Natural killer cell treated with Interleukin-12 subunit alpha and Interleukin-12 subunit beta and Interleukin-15 and Interleukin-18, amount 100 ng/mL, for 72 hours (primary cell): ENCODE measurements around the gene DNAJC11. TPM values are rescaled to one million over a fixed set of nuclear protein-coding genes. Genes with fewer than 3 reads are reported as not detected.
A peak's percentile ranks its signal among the peaks of the same experiment; 100 is the strongest.
"Not testable (repeated sequence)": the region's sequence is repeated elsewhere in the genome, so short reads cannot be mapped to it uniquely, and the experiment has no call there.

Source experiments
- ATAC-seq, 2 donors: fragments of 150-1000 bp; cut with Tn5 transposase in 1 of 2; sonication (Bioruptor Pico), chemical (Tn5 transposase) in 1 of 2; 2 replicates each; pipeline ENCODE4 v1.10.0; 2021
- DNase-seq: peaks from one replicate; pipeline ENCODE4 v3.0.0; 2022; ENCODE audit warnings: low spot score
- H3K27ac Mint-ChIP-seq, 2 donors: 1 replicate in 1 of 2; 2 replicates in 1 of 2; pipeline ENCODE4 v1.8.0; 2022; ENCODE audit warnings: mixed read lengths in 2 of 2, mild to moderate bottlenecking in 1 of 2, moderate library complexity in 1 of 2
- H3K27me3 Mint-ChIP-seq, 2 donors: 1 replicate in 1 of 2; 2 replicates in 1 of 2; pipeline ENCODE4 v1.8.0; 2022; ENCODE audit warnings: mixed read lengths in 2 of 2
- H3K36me3 Mint-ChIP-seq: one replicate; pipeline ENCODE4 v1.8.0; 2022; ENCODE audit warnings: mixed read lengths
- H3K4me1 Mint-ChIP-seq, 2 donors: 1 replicate in 1 of 2; 2 replicates in 1 of 2; pipeline ENCODE4 v1.8.0; 2022; ENCODE audit warnings: low read depth in 2 of 2, mixed read lengths in 2 of 2, mild to moderate bottlenecking in 1 of 2
- H3K4me3 Mint-ChIP-seq: one replicate; pipeline ENCODE4 v1.8.0; 2022; ENCODE audit warnings: mixed read lengths
- H3K9me3 Mint-ChIP-seq: 2 replicates; pipeline ENCODE4 v1.8.0; 2022; ENCODE audit warnings: mixed read lengths
- total RNA-seq, 2 donors: library from RNA; stranded (reverse); gene quantifications; one replicate each; pipeline ENCODE4 v1.2.3, GENCODE V29; 2022

DNAJC11 gene
- total RNA-seq, 2 donors from 2014 or later = 60.7 to 96.8 TPM

GRCh38 chr1:6724517-6725141 is 23.0 kb upstream of the DNAJC11 start:
- Mint-ChIP-seq H3K27ac (no peak overlapping the region), H3K27me3 (peaks cover 0 to 10% of the 10 kb centered on the region in 2 donors), H3K4me3 (no peak overlapping the region), H3K36me3 (no peaks in the 10 kb centered on the region), H3K9me3 (no peaks in the 10 kb centered on the region), H3K4me1 (peaks cover 0 to 4% of the 10 kb centered on the region in 2 donors)
- ATAC-seq (no peak), DNase-seq (no peak)

DNA sequence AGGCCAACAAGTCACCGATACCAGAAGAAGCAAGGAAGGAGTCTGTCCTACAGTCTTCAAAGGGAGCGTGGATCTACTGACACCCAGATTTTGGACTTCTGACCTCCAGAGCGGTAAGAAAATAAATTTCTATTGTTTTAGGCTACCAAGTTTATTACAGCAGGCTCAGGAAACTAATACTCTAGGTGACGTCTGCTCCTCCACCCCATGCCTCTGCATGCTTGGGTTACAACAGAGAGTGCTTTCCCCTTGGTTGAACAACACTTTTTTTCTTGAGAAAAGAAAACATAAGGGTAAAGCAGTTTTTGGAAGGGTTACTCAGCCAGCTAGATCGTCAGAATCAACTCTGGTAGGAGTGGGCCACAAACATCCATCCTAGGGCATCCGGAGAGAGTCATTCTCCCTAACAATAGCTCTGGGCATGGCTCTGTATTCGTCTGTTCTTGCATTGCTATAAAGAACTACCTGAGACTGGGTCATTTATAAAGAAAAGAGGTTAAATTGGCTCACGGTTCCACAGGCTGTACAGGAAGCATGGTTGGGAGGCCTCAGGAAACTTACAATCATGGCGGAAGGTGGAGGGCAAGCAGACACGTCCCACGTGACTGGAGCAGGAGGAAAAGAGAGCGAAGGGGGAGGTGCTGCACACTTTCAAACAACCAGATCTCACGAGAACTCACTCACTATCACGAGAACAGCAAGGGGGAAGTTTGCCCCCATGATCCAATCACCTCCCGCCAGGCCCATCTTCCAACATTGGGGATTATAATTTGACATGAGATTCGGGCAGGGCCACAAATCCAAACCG is 22.2 kb upstream of the DNAJC11 start:
- no peak overlapping the region for H3K27ac Mint-ChIP-seq
- H3K36me3 Mint-ChIP-seq = no peaks in the 10 kb centered on the region
- no peaks in the 10 kb centered on the region for H3K9me3 Mint-ChIP-seq
- H3K4me3 Mint-ChIP-seq = no peak overlapping the region
- H3K27me3 Mint-ChIP-seq = peaks cover 0 to 10% of the 10 kb centered on the region in 2 donors
- peaks cover 0 to 4% of the 10 kb centered on the region in 2 donors for H3K4me1 Mint-ChIP-seq
- DNase-seq = no peak
- no peak for ATAC-seq

GRCh38 chr1:6711174-6711573 is 9.6 kb upstream of the DNAJC11 start:
- Mint-ChIP-seq H3K27ac (no peak overlapping the region), H3K36me3 (peaks cover 8% of the 10 kb centered on the region), H3K9me3 (no peaks in the 10 kb centered on the region), H3K4me1 (no peaks in the 10 kb centered on the region), H3K27me3 (peaks cover 22 to 38% of the 10 kb centered on the region in 2 donors), H3K4me3 (no peak overlapping the region)
- no peak for ATAC-seq
- DNase-seq = no peak

GRCh38 chr1:6704746-6705145 is 3.1 kb upstream of the DNAJC11 start:
- H3K4me1 Mint-ChIP-seq = peaks cover 20 to 22% of the 10 kb centered on the region in 2 donors
- ATAC-seq (no peak), DNase-seq (no peak)
- H3K27ac Mint-ChIP-seq = no peak overlapping the region
- H3K36me3 Mint-ChIP-seq = no peaks in the 10 kb centered on the region
- no peak overlapping the region for H3K4me3 Mint-ChIP-seq
- H3K27me3 Mint-ChIP-seq = peaks cover 14 to 27% of the 10 kb centered on the region in 2 donors
- no peaks in the 10 kb centered on the region for H3K9me3 Mint-ChIP-seq

DNA sequence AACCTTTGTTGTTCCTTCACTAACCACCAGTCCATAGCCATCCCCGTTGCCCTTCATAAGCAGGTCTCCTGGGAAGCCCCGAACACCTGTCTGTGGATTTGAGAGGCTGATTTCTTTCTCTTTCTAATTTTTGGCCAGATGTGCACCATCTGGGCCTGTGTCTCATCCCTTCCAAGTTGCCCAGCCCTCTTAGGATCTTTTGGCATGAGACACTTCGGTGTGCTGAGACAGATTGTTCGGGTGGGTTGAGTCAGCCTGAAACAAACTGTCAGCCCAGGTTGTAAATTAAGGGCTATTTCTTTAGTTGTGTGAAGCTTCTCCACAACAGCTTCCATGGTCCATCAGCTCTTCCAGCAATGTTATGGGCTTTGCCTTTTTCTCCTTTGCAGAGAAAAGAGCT is 1.4 kb upstream of the DNAJC11 start:
- H3K9me3 Mint-ChIP-seq = no peaks in the 10 kb centered on the region
- H3K4me1 Mint-ChIP-seq = peaks cover 23 to 31% of the 10 kb centered on the region in 2 donors
- no peak for DNase-seq
- ATAC-seq = no peak
- peaks cover 9 to 12% of the 10 kb centered on the region in 2 donors for H3K27me3 Mint-ChIP-seq
- H3K36me3 Mint-ChIP-seq = no peaks in the 10 kb centered on the region
- peak overlapping the region; percentile 41 to 79 for H3K27ac Mint-ChIP-seq
- H3K4me3 Mint-ChIP-seq = peak overlapping the region; percentile 92

- H3K27ac Mint-ChIP-seq = peak overlapping the region; percentile 77 to 79
- no peak for DNase-seq
These were observed 671 bp downstream of the DNAJC11 start for GRCh38 chr1:6700853-6701436.

DNA sequence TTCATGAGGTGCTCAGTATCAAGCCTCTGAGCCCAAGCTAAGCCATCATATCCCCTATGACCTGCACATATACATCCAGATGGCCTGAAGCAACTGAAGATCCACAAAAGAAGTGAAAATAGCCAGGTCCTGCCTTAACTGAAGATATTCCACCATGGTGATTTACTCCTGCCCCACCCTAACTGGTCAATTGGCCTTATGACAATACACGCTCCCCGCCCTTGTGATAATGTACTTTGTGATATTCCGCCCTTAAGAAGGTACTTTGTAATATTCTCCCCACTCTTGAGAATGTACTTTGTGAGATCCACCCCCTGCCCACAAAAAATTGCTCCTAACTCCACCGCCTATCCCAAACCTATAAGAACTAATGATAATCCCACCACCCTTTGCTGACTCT is 1.7 kb downstream of the DNAJC11 start:
- DNase-seq, H3K9me3 Mint-ChIP-seq, H3K27ac Mint-ChIP-seq, H3K27me3 Mint-ChIP-seq, H3K36me3 Mint-ChIP-seq, ATAC-seq: not testable (repeated sequence)
- H3K4me1 Mint-ChIP-seq = peaks cover 23 to 32% of the 10 kb centered on the region in 2 donors
- peak overlapping the region; percentile 92 for H3K4me3 Mint-ChIP-seq

More at GRCh38 chr1:6700853-6701436, 671 bp downstream of the DNAJC11 start:
- H3K9me3 Mint-ChIP-seq = no peaks in the 10 kb centered on the region
- H3K4me3 Mint-ChIP-seq = peak overlapping the region; percentile 92
- no peaks in the 10 kb centered on the region for H3K27me3 Mint-ChIP-seq
- ATAC-seq = no peak
- H3K36me3 Mint-ChIP-seq = no peaks in the 10 kb centered on the region
- H3K4me1 Mint-ChIP-seq = peaks cover 23 to 32% of the 10 kb centered on the region in 2 donors

DNA sequence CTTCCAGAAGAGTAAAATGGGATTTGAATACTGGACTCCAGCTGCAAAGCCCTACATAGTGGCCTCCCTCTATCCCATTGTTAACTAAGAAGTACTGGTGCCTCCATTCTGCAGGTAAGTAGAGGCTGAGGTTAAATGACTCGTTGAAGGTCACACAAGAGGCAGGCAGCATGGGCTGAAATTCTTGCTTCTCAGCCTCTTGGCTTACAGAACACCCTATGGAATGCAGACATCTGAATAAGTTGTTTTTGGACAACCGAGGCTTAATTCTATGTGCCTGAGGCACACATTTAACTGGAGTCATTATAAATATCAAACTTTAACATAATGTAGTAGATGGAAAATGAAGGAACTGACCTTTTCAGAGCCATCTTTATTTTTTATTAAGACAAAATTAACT is 5.7 kb downstream of the DNAJC11 start:
- DNase-seq = no peak
- no peak overlapping the region for H3K4me3 Mint-ChIP-seq
- H3K27ac Mint-ChIP-seq = no peak overlapping the region
- H3K4me1 Mint-ChIP-seq = peaks cover 18 to 21% of the 10 kb centered on the region in 2 donors
- no peaks in the 10 kb centered on the region for H3K36me3 Mint-ChIP-seq
- H3K27me3 Mint-ChIP-seq = no peaks in the 10 kb centered on the region
- ATAC-seq = no peak
- H3K9me3 Mint-ChIP-seq = no peaks in the 10 kb centered on the region

- H3K4me1 Mint-ChIP-seq = peaks cover 12 to 14% of the 10 kb centered on the region in 2 donors
- no peaks in the 10 kb centered on the region for H3K27me3 Mint-ChIP-seq
- no peaks in the 10 kb centered on the region for H3K9me3 Mint-ChIP-seq
- ATAC-seq = no peak
- DNase-seq = no peak
- no peak overlapping the region for H3K4me3 Mint-ChIP-seq
- H3K36me3 Mint-ChIP-seq = no peaks in the 10 kb centered on the region
- no peak overlapping the region for H3K27ac Mint-ChIP-seq
These were observed 7.4 kb downstream of the DNAJC11 start for GRCh38 chr1:6694121-6694713.

GRCh38 chr1:6692956-6693355 is 8.7 kb downstream of the DNAJC11 start:
- ATAC-seq (no peak), DNase-seq (no peak)
- H3K4me1 Mint-ChIP-seq = peaks cover 19% of the 10 kb centered on the region in 2 donors
- H3K27me3 Mint-ChIP-seq = no peaks in the 10 kb centered on the region
- H3K9me3 Mint-ChIP-seq = no peaks in the 10 kb centered on the region
- H3K4me3 Mint-ChIP-seq = no peak overlapping the region
- no peaks in the 10 kb centered on the region for H3K36me3 Mint-ChIP-seq
- no peak overlapping the region for H3K27ac Mint-ChIP-seq

GRCh38 chr1:6691507-6691906 is 10.1 kb downstream of the DNAJC11 start:
- H3K27ac Mint-ChIP-seq = no peak overlapping the region
- ATAC-seq (no peak), DNase-seq (no peak)
- H3K9me3 Mint-ChIP-seq = no peaks in the 10 kb centered on the region
- no peak overlapping the region for H3K4me3 Mint-ChIP-seq
- no peaks in the 10 kb centered on the region for H3K27me3 Mint-ChIP-seq
- peaks cover 25 to 27% of the 10 kb centered on the region in 2 donors for H3K4me1 Mint-ChIP-seq
- no peaks in the 10 kb centered on the region for H3K36me3 Mint-ChIP-seq

DNA sequence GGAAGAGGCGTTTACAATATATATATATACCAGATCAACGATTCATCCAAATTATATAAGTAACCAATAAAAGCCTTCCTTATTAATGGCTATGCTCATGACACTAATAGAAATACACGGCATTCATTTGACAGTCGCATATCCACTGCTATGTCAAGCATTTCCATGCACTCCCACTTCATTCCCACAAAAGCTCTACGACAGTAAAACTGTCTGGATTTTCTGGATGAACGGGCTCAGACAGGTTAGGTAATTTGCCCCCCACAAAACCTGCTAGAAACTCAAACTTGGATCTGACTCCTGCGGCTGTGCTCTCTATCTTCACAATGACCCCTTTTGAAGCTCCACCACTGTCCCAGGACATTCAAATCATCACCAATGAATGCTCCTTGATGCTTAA is 11.4 kb downstream of the DNAJC11 start:
- no peaks in the 10 kb centered on the region for H3K36me3 Mint-ChIP-seq
- DNase-seq (no peak), ATAC-seq (no peak)
- no peaks in the 10 kb centered on the region for H3K27me3 Mint-ChIP-seq
- no peak overlapping the region for H3K27ac Mint-ChIP-seq
- H3K4me3 Mint-ChIP-seq = no peak overlapping the region
- peaks cover 25 to 27% of the 10 kb centered on the region in 2 donors for H3K4me1 Mint-ChIP-seq
- H3K9me3 Mint-ChIP-seq = no peaks in the 10 kb centered on the region

GRCh38 chr1:6688757-6689156 is 12.9 kb downstream of the DNAJC11 start:
- H3K27me3 Mint-ChIP-seq = no peaks in the 10 kb centered on the region
- ATAC-seq = peak; percentile 60 to 61
- peak overlapping the region; percentile 16 to 64 for H3K27ac Mint-ChIP-seq

DNA sequence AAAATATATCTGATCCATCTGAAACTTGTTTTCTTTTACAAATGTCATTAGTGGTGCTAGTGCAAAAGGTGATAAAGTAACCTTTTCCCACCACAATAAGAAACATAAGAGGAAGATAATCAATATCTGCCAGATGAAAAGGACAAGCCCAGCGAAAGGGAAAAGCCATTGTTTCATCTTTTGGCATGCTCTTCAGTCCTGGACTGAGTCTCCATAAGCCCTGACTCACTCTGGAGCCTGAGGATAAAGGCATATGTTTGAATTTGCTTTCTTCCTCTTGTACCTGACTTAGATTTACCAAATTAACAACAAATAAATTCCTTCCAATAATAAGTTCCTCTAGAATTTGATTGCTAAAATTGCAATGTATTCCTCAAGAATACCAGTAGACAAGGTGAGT is 13.6 kb downstream of the DNAJC11 start:
- peaks cover 21 to 27% of the 10 kb centered on the region in 2 donors for H3K4me1 Mint-ChIP-seq
- H3K36me3 Mint-ChIP-seq = no peaks in the 10 kb centered on the region
- H3K9me3 Mint-ChIP-seq = no peaks in the 10 kb centered on the region
- H3K27me3 Mint-ChIP-seq = no peaks in the 10 kb centered on the region
- DNase-seq = no peak
- no peak for ATAC-seq
- no peak overlapping the region for H3K27ac Mint-ChIP-seq
- no peak overlapping the region for H3K4me3 Mint-ChIP-seq

More at GRCh38 chr1:6688757-6689156, 12.9 kb downstream of the DNAJC11 start:
- no peak for DNase-seq
- Mint-ChIP-seq H3K9me3 (no peaks in the 10 kb centered on the region), H3K4me3 (peak overlapping the region; percentile 46), H3K4me1 (peaks cover 21 to 27% of the 10 kb centered on the region in 2 donors), H3K36me3 (no peaks in the 10 kb centered on the region)
